ENCODE data around the gene SESN1. TPM values are rescaled to one million over a fixed set of nuclear protein-coding genes. Genes with fewer than 3 reads are reported as not detected.

Gene SESN1
- total RNA-seq, 1 donor from 2014 or later = 8.0 TPM

DNA sequence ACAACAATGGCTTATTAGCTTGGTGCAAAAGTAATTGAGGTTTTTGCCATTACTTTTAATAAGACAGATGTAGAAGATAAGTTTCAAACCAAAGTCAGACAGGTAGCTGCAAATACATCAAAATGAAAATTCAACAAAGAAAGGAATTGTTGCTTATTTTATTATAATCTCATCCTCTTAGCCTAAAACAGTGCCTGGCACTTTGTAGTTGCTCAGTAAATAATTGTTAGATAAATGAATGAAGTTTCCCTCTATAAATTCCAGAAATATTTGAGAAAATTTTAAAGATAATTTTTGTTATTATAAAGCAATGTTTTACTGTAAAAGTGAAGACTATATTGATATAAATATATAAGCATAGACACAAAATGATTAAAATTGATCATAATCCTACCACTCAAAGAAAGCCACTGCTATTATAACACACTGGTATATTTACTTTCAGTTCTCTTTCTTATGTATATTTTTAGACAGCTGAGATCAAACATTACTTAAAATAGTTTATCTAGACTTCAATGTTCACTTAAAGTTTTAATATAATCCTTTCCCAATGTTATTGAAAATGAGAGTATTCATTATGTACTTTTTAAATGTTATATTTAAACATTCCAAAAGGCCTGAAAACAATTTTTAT is 42.5 kb downstream of the SESN1 start:
- no peak overlapping the region for H3K4me3 ChIP-seq (ENCODE audit: low read depth, low read length)
- TF ChIP-seq, protein P1, sequence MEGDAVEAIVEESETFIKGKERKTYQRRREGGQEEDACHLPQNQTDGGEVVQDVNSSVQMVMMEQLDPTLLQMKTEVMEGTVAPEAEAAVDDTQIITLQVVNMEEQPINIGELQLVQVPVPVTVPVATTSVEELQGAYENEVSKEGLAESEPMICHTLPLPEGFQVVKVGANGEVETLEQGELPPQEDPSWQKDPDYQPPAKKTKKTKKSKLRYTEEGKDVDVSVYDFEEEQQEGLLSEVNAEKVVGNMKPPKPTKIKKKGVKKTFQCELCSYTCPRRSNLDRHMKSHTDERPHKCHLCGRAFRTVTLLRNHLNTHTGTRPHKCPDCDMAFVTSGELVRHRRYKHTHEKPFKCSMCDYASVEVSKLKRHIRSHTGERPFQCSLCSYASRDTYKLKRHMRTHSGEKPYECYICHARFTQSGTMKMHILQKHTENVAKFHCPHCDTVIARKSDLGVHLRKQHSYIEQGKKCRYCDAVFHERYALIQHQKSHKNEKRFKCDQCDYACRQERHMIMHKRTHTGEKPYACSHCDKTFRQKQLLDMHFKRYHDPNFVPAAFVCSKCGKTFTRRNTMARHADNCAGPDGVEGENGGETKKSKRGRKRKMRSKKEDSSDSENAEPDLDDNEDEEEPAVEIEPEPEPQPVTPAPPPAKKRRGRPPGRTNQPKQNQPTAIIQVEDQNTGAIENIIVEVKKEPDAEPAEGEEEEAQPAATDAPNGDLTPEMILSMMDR (conservative IDR thresholded peaks at IDR 0.05; ENCODE audit: low read depth, low read length) = no peak
- DNase-seq (ENCODE audit: low read depth) = no peak

DNA sequence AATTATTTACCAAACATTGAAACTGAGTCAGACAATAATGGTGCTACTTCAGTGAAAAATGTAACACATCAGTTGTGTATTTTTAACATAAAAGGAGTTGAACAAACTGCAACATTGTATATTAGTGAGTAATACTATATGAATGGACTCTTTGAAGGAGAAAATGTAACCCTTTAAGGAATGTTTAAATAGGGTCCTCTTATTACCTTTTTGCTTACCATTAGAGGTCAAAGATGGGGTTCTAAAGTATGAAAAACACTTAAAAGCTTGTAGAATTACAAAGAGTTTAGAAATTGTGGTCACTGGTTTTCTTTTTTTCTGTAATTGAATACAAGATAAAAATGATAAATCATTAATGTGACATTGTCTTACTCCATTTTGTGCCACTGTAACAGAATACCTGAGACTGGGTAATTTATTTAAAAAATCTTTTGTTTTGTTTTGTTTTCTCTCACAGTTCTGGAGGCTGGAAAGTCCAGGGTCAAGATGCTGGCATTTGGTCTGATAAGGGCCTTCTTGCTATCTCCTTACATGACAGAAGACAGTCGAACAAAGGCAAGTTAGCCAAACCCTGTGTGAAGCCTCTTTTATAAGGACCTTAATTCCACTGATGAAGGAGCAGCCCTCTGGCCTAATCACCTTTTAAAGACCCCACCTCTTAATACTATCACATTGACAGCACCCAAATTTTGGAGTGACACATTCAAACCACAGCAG is 43.2 kb downstream of the SESN1 start:
- H3K4me3 ChIP-seq (ENCODE audit: low read depth, low read length) = no peak overlapping the region
- no peak for DNase-seq (ENCODE audit: low read depth)
- TF ChIP-seq, protein P1 (conservative IDR thresholded peaks at IDR 0.05; ENCODE audit: low read depth, low read length) = no peak

DNA sequence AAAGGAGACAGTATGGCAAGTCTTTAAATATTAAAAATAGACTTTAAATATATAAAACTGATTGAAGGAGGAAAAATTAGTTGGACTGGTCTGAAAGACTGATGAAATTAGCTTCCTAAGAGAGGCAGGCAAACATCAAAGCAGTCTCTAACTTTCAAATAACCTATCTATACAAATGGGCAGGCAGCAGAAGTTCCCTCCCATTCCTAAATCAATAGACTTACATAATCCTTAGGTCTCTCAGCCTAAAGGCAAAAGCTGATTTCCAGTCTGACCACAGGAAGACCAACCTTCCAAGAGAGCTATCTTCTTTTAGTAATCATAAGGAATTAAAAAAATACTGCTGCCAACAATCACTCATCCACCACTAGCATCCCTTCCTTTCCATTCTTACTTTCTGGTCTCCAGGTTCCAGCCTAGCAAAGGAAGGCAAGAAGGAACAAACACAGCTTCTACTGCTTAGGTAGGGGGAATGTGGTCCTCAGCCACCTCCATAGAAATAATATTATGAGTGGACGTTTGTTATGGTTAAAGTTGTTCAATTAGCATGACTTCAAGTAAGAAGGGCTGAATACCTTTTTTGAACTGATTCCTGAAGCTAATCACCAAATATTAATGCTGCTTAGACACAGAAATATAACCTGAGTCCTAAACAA is 44.1 kb downstream of the SESN1 start:
- DNase-seq (ENCODE audit: low read depth) = no peak
- TF ChIP-seq, protein P1 (conservative IDR thresholded peaks at IDR 0.05; ENCODE audit: low read depth, low read length) = no peak
- no peak overlapping the region for H3K4me3 ChIP-seq (ENCODE audit: low read depth, low read length)

DNA sequence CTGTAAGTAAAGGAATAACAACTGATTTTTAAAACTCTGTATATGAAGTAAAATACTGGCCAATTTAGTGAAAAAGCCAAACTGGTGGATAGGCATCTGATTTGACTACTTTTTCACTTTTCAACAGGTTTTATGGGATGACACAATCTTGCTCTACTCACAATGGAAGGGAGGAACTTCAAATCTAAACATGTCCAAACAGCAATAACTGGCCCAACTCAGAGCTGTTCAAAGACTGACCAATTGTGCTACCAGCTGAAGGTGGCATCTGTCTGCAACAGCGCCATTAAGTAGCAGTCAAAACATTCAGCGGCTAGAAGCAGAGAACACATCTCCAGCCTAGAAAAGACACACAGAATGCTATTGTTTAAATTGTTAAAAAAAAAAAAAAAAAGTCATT is 44.6 kb downstream of the SESN1 start:
- no peak overlapping the region for H3K4me3 ChIP-seq (ENCODE audit: low read depth, low read length)
- TF ChIP-seq, protein P1 (conservative IDR thresholded peaks at IDR 0.05; ENCODE audit: low read depth, low read length) = no peak
- DNase-seq (ENCODE audit: low read depth) = no peak

DNA sequence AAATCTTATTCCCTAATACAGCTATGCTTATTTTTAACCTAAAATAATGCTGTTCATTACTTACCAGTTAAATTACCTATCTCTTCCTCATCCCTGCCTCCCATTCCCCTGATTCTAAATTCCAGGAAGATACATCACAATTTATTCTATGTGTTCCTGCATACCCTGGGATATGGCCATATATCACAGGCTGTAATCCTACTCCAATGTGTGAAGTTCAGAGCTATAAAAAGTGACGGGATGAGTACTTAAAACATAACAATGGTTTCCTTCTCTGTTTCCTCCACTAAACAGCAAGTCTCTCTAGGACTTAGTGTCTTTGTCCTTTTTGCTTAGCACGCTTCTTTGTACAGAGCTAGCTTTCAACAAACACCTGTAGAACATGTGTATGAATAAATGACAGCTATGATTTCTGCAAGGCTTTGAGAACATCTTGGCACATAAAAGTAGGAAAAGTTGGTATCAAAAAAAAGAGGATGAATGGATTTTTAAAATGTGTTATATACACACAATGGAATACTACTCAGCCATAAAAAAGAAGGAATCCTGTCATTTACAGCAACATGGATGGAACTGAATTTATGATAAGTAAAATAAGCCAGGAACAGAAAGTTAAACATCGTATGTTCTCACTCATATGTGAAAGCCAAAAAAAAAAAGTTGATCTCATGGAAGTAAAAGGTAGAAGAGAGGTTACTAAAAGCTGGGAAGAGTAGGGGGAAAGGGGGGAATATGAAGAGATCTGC is 45.8 kb downstream of the SESN1 start:
- TF ChIP-seq, protein P1 (conservative IDR thresholded peaks at IDR 0.05; ENCODE audit: low read depth, low read length) = no peak
- no peak overlapping the region for H3K4me3 ChIP-seq (ENCODE audit: low read depth, low read length)
- no peak for DNase-seq (ENCODE audit: low read depth)

DNA sequence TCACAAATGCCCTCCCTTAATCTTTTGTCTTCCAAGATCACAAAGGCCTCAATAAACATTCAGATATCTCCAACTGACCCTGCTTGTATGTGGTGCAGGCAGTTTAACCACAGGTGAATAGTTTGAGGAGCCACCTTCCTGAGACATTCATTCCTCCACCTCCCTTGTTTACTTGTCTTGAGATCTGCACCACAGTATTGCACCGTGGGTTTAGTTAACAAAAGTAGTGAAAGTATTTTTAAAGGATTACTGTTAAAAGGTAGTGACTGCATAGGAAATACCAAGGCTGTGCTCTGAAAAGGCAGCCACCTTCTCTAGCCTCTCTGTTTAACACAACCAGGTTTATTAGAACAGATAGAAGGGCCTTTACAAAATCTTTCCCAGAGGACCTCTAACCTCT is 46.5 kb downstream of the SESN1 start:
- H3K4me3 ChIP-seq (ENCODE audit: low read depth, low read length) = no peak overlapping the region
- TF ChIP-seq, protein P1 (conservative IDR thresholded peaks at IDR 0.05; ENCODE audit: low read depth, low read length) = no peak
- DNase-seq (ENCODE audit: low read depth) = no peak

Measured in epithelial cell of proximal tubule (primary cell).